AG04450 (cell line): ENCODE data around the gene PLK5. TPM values are rescaled to one million over a fixed set of nuclear protein-coding genes. Genes with fewer than 3 reads are reported as not detected.

Experiments used
- CTCF ChIA-PET: fragments of 300-600, 350-600 bp; formaldehyde crosslinking; extraction: SDS; loops from one replicate; lab custom pipeline; 2022; ENCODE audit warnings: antibody characterized with exemption, inconsistent platforms; lab: Charles Lee
- POLR2A ChIA-PET: fragments of 350-600 bp; formaldehyde crosslinking; extraction: SDS; loops from one replicate; lab custom pipeline; 2021; ENCODE audit warnings: antibody characterized with exemption, inconsistent platforms; lab: Yijun Ruan, JAX
- DNase-seq: peaks from one replicate; pipeline ENCODE4 v3.0.0-alpha.2; 2011; ENCODE audit warnings: low read depth, low spot score
- H3K27ac ChIP-seq: one replicate; pipeline ENCODE4 v1.5.1; 2012; ENCODE audit warnings: low read depth, low read length, control low read depth
- H3K27me3 ChIP-seq: one replicate; pipeline ENCODE4 v1.6.0; 2012; ENCODE audit warnings: low read length; ENCODE audit not compliant: control insufficient read depth, insufficient read depth
- H3K4me3 ChIP-seq: 2 replicates; pipeline ENCODE4 v1.5.1; 2011; ENCODE audit warnings: mild to moderate bottlenecking, low read depth, low read length, control low read depth
- H3K9me3 ChIP-seq: 2 replicates; pipeline ENCODE4 v1.5.1; 2012; ENCODE audit warnings: low read length; ENCODE audit not compliant: control insufficient read depth, insufficient read depth
- polyA plus RNA-seq: library from polyadenylated mRNA; depleted of rRNA; stranded (reverse); fragments of >200 nt; gene quantifications from 2 replicates; pipeline ENCODE4 v1.2.3, GENCODE V29; 2011; rRNA removed
- small RNA-seq: library from RNA; depleted of rRNA; stranded (forward); fragments of <200 nt; gene quantifications from one replicate; pipeline ENCODE3, GENCODE V24; 2012; ENCODE audit warnings: low read depth; ENCODE audit not compliant: insufficient read length
- TF ChIP-seq, protein P1 (sequence below): IDR thresholded peaks from 2 replicates; pipeline ENCODE4 v1.5.1; 2011; ENCODE audit warnings: low read depth, low read length, control low read depth, inconsistent platforms

Gene PLK5
- polyA plus RNA-seq, 1 experiment, result not detected

DNA sequence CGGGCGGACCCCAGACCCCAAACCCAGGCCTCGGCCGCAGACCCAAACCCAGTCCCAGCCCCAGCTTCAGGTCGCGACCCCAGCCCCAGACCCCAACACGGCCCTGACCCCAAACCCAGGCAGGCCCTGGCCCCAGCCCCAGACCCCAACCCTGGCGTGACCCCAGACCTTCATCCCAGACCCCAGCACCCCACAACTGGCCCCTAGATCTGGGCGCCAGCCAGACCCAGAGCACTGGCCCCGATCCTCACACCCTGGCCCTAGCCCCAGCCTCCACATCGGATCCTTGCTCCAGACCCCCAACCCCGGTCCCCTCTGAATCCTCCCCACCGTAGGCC is 61.3 kb downstream of the PLK5 start:
- no peak overlapping the region for H3K4me3 ChIP-seq
- ChIA-PET CTCF (no interaction called here), POLR2A (no interaction called here)
- H3K27ac ChIP-seq, result no peak overlapping the region
- no peak for DNase-seq
- no peaks in the 10 kb centered on the region; the same call in 1 of the 2 replicates for H3K9me3 ChIP-seq
- no peaks in the 10 kb centered on the region for H3K27me3 ChIP-seq
- TF ChIP-seq, protein P1, sequence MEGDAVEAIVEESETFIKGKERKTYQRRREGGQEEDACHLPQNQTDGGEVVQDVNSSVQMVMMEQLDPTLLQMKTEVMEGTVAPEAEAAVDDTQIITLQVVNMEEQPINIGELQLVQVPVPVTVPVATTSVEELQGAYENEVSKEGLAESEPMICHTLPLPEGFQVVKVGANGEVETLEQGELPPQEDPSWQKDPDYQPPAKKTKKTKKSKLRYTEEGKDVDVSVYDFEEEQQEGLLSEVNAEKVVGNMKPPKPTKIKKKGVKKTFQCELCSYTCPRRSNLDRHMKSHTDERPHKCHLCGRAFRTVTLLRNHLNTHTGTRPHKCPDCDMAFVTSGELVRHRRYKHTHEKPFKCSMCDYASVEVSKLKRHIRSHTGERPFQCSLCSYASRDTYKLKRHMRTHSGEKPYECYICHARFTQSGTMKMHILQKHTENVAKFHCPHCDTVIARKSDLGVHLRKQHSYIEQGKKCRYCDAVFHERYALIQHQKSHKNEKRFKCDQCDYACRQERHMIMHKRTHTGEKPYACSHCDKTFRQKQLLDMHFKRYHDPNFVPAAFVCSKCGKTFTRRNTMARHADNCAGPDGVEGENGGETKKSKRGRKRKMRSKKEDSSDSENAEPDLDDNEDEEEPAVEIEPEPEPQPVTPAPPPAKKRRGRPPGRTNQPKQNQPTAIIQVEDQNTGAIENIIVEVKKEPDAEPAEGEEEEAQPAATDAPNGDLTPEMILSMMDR, result no peak

Small RNAs within 50 kb of the gene (small RNA-seq; reads per million reads assigned to genes)
- gene AC005943.2 (not detected), gene RN7SL477P (not detected)

Other genes with a start within 250 kb of the PLK5 start
- gene FAM174C, start 248.5 kb upstream of the PLK5 start, polyA plus RNA-seq, result 16.6 and 29.1 TPM in 2 replicates
- not detected in 2 replicates for gene EFNA2, start 238.2 kb upstream of the PLK5 start, polyA plus RNA-seq
- gene NDUFS7, start 140.2 kb upstream of the PLK5 start, polyA plus RNA-seq, result 26.1 and 45.5 TPM in 2 replicates
- gene GAMT, start 122.5 kb upstream of the PLK5 start, polyA plus RNA-seq, result 26.9 and 39.8 TPM in 2 replicates
- 45.8 and 52.8 TPM in 2 replicates for gene DAZAP1, start 116.5 kb upstream of the PLK5 start, polyA plus RNA-seq
- gene RPS15, start 85.7 kb upstream of the PLK5 start, polyA plus RNA-seq, result 596 and 980 TPM in 2 replicates
- 0.09 and 0.17 TPM in 2 replicates for gene APC2, start 74.0 kb upstream of the PLK5 start, polyA plus RNA-seq
- gene C19orf25, start 44.9 kb upstream of the PLK5 start, polyA plus RNA-seq, result 14.5 and 17.5 TPM in 2 replicates
- gene PCSK4, start 33.7 kb upstream of the PLK5 start, polyA plus RNA-seq, result 0.40 TPM in 2 replicates
- 0.84 and 1.1 TPM in 2 replicates for gene REEP6, start 32.9 kb upstream of the PLK5 start, polyA plus RNA-seq
- gene ADAMTSL5, start 11.1 kb upstream of the PLK5 start, polyA plus RNA-seq, result 5.6 and 7.5 TPM in 2 replicates
- gene MEX3D, start 44.2 kb downstream of the PLK5 start, polyA plus RNA-seq, result 5.4 and 6.2 TPM in 2 replicates
- gene MBD3, start 68.8 kb downstream of the PLK5 start, polyA plus RNA-seq, result 21.9 and 35.4 TPM in 2 replicates
- 153 and 166 TPM in 2 replicates for gene UQCR11, start 81.4 kb downstream of the PLK5 start, polyA plus RNA-seq
- 47.3 and 51.7 TPM in 2 replicates for gene TCF3, start 128.5 kb downstream of the PLK5 start, polyA plus RNA-seq
- gene ONECUT3, start 229.4 kb downstream of the PLK5 start, polyA plus RNA-seq, result not detected in 2 replicates